ENCODE data around the gene IFI44.

The IFI44 gene

GRCh38 chr1:78681265-78681664 is 31.6 kb downstream of the IFI44 start:
- DNase-seq (ENCODE audit: extremely low spot score): no peak
- ChIA-PET POLR2A (no interaction called here), CTCF (no interaction called here)
- TF ChIP-seq NFRKB (IDR thresholded peaks at IDR 0.05): no peak
- TF ChIP-seq ARNT (IDR thresholded peaks at IDR 0.05): no peak
- no peak for TF ChIP-seq FOXM1 (IDR thresholded peaks at IDR 0.05; ENCODE audit: borderline replicate concordance)
- no peak for TF ChIP-seq HDGF (IDR thresholded peaks at IDR 0.05; ENCODE audit: borderline replicate concordance)
- no peak for TF ChIP-seq SP1 (IDR thresholded peaks at IDR 0.05)
- no peak for TF ChIP-seq TARDBP (IDR thresholded peaks at IDR 0.05)
- no peak for TF ChIP-seq L3MBTL2 (conservative IDR thresholded peaks at IDR 0.05)
- TF ChIP-seq FOXA1 (IDR thresholded peaks at IDR 0.05): no peak
- TF ChIP-seq ELF4 (IDR thresholded peaks at IDR 0.05): no peak
- TF ChIP-seq FOXK2 (IDR thresholded peaks at IDR 0.05): no peak
- no peak for TF ChIP-seq PKNOX1 (IDR thresholded peaks at IDR 0.05)
- TF ChIP-seq SUZ12 (IDR thresholded peaks at IDR 0.05): no peak

- no peak for DNase-seq (ENCODE audit: extremely low spot score)
- ChIA-PET CTCF (interaction anchor here (0.6 kb wide), 1 partner anchor 201 kb away, joined by 7 read pairs; no protein-coding TSS in a partner anchor), POLR2A (no interaction called here)
- TF ChIP-seq SUZ12 (IDR thresholded peaks at IDR 0.05) (no peak), FOXK2 (IDR thresholded peaks at IDR 0.05) (no peak), PKNOX1 (IDR thresholded peaks at IDR 0.05) (no peak), L3MBTL2 (conservative IDR thresholded peaks at IDR 0.05) (no peak), NFRKB (IDR thresholded peaks at IDR 0.05) (no peak), BHLHE40 (IDR thresholded peaks at IDR 0.05; ENCODE audit: borderline replicate concordance) (no peak), ARNT (IDR thresholded peaks at IDR 0.05) (no peak), HDGF (IDR thresholded peaks at IDR 0.05; ENCODE audit: borderline replicate concordance) (no peak), ZNF384 (IDR thresholded peaks at IDR 0.05) (no peak), LEF1 (IDR thresholded peaks at IDR 0.05; ENCODE audit: borderline replicate concordance) (no peak), SP1 (IDR thresholded peaks at IDR 0.05) (no peak), ELF4 (IDR thresholded peaks at IDR 0.05) (no peak), FOXA1 (IDR thresholded peaks at IDR 0.05) (no peak)
Measured at GRCh38 chr1:78682496-78682895, 32.9 kb downstream of the IFI44 start.

GRCh38 chr1:78683079-78683478 is 33.4 kb downstream of the IFI44 start:
- no peak for DNase-seq (ENCODE audit: extremely low spot score)
- no peak for TF ChIP-seq BHLHE40 (IDR thresholded peaks at IDR 0.05; ENCODE audit: borderline replicate concordance)
- no peak for TF ChIP-seq ZNF384 (IDR thresholded peaks at IDR 0.05)
- TF ChIP-seq LEF1 (IDR thresholded peaks at IDR 0.05; ENCODE audit: borderline replicate concordance): no peak
- no peak for TF ChIP-seq FOXM1 (IDR thresholded peaks at IDR 0.05; ENCODE audit: borderline replicate concordance)
- no peak for TF ChIP-seq ARNT (IDR thresholded peaks at IDR 0.05)
- TF ChIP-seq L3MBTL2 (conservative IDR thresholded peaks at IDR 0.05): no peak
- TF ChIP-seq FOXK2 (IDR thresholded peaks at IDR 0.05): no peak
- POLR2A ChIA-PET: no interaction called here
- CTCF ChIA-PET: interaction anchor here (0.6 kb wide), 1 partner anchor 200 kb away, joined by 7 read pairs; no protein-coding TSS in a partner anchor

DNA sequence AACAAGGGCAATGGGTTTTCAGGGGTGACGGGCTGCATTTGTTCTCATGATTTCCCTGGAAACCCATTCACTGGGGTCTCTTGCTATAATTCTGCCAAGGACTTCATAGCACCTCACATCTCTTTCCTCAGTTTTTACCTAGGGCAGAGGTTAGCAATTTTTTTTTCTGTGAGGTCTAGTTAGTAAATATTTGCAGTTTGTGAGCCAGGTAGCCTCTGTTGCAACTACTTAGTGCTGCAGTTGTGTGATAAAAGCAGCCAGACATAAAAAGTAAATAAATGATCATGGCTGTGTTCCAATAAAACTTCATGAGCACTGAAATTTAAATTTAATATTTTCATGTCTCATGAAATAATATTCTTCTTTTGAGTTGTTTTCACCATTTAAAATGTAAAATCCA is 37.7 kb downstream of the IFI44 start:
- TF ChIP-seq HDGF (IDR thresholded peaks at IDR 0.05; ENCODE audit: borderline replicate concordance) (no peak), ARNT (IDR thresholded peaks at IDR 0.05) (no peak), ZNF384 (IDR thresholded peaks at IDR 0.05) (no peak), LEF1 (IDR thresholded peaks at IDR 0.05; ENCODE audit: borderline replicate concordance) (no peak), NFRKB (IDR thresholded peaks at IDR 0.05) (no peak), FOXA1 (IDR thresholded peaks at IDR 0.05) (no peak), FOXM1 (IDR thresholded peaks at IDR 0.05; ENCODE audit: borderline replicate concordance) (no peak), FOXK2 (IDR thresholded peaks at IDR 0.05) (no peak), ELF4 (IDR thresholded peaks at IDR 0.05) (no peak), TARDBP (IDR thresholded peaks at IDR 0.05) (no peak), L3MBTL2 (conservative IDR thresholded peaks at IDR 0.05) (no peak), SP1 (IDR thresholded peaks at IDR 0.05) (no peak), BHLHE40 (IDR thresholded peaks at IDR 0.05; ENCODE audit: borderline replicate concordance) (no peak), CTBP1 (IDR thresholded peaks at IDR 0.05; ENCODE audit: borderline replicate concordance) (no peak), SUZ12 (IDR thresholded peaks at IDR 0.05) (no peak), PKNOX1 (IDR thresholded peaks at IDR 0.05) (no peak)
- DNase-seq (ENCODE audit: extremely low spot score): no peak
- ChIA-PET POLR2A (no interaction called here), CTCF (no interaction called here)

- DNase-seq (ENCODE audit: extremely low spot score): no peak
- ChIA-PET POLR2A (no interaction called here), CTCF (no interaction called here)
- TF ChIP-seq FOXA1 (IDR thresholded peaks at IDR 0.05) (no peak), LEF1 (IDR thresholded peaks at IDR 0.05; ENCODE audit: borderline replicate concordance) (no peak), NFRKB (IDR thresholded peaks at IDR 0.05) (no peak), FOXK2 (IDR thresholded peaks at IDR 0.05) (no peak), FOXM1 (IDR thresholded peaks at IDR 0.05; ENCODE audit: borderline replicate concordance) (no peak), HDGF (IDR thresholded peaks at IDR 0.05; ENCODE audit: borderline replicate concordance) (no peak)
Measured at GRCh38 chr1:78687914-78688313, 38.3 kb downstream of the IFI44 start.

DNA sequence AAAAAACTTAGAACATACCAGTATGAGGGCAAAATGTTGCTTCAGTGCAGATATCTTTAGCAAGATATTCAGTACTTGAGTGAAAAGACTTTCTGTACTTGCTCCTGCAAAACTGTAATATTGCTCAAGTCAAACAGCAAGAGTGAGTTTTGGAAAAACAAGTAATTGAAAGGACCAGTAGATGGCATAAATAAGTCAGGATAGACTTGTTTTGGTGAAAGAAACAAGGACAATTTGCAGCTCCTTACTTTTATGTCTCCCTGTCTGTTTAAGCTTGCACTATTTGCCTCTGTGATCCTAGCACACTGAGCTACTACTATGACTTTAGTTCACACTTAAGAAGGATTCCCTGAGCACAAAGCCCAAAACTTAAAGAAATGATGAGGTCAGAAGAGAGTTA is 39.1 kb downstream of the IFI44 start:
- ChIA-PET CTCF (no interaction called here), POLR2A (no interaction called here)
- TF ChIP-seq ZNF384 (IDR thresholded peaks at IDR 0.05) (no peak), BHLHE40 (IDR thresholded peaks at IDR 0.05; ENCODE audit: borderline replicate concordance) (no peak), SP1 (IDR thresholded peaks at IDR 0.05) (no peak), PKNOX1 (IDR thresholded peaks at IDR 0.05) (no peak), ELF4 (IDR thresholded peaks at IDR 0.05) (no peak)
- peak; percentile 20 for DNase-seq (ENCODE audit: extremely low spot score)

All from HEK293T (cell line).